Cardiac muscle cell (in vitro differentiated cells and primary cell): ENCODE measurements around the gene TNIK. TPM values are rescaled to one million over a fixed set of nuclear protein-coding genes. Genes with fewer than 3 reads are reported as not detected.

ENCODE experiments used
- DNase-seq, 2 donors: peaks; one replicate each; pipeline versions ENCODE4 v3.0.0 to v3.0.0-alpha.2; 2010 to 2017; ENCODE audit warnings: low read depth in 1 of 2, low spot score in 1 of 2
- H3K27ac ChIP-seq: fragments of 200-600 bp; sonication (generic); 2 replicates; pipeline ENCODE4 v1.5.1; 2016
- H3K27me3 ChIP-seq: fragments of 200-600 bp; sonication (generic); 2 replicates; pipeline ENCODE4 v1.6.0; 2016; ENCODE audit warnings: control low read depth
- H3K36me3 ChIP-seq: fragments of 200-600 bp; sonication (generic); 2 replicates; pipeline ENCODE4 v1.5.1; 2016; ENCODE audit warnings: control low read depth
- H3K4me1 ChIP-seq: fragments of 200-600 bp; sonication (generic); 2 replicates; pipeline ENCODE4 v1.8.1; 2017; ENCODE audit warnings: low read depth, mild to moderate bottlenecking, mixed run types
- H3K4me3 ChIP-seq: fragments of 200-600 bp; sonication (generic); 2 replicates; pipeline ENCODE4 v1.5.1; 2016; ENCODE audit warnings: mild to moderate bottlenecking
- H3K9me3 ChIP-seq: fragments of 200-600 bp; sonication (generic); 2 replicates; pipeline ENCODE4 v1.5.1; 2017; ENCODE audit warnings: low read depth, mild to moderate bottlenecking, control low read depth
- polyA plus RNA-seq: library from polyadenylated mRNA; unstranded; fragments of >200 nt; fragmentation: Nextera tagmentation; extraction: Ambion mirVana; gene quantifications from 2 replicates; pipeline ENCODE4 v1.2.1, GENCODE V29; 2016
- total RNA-seq: library from RNA; depleted of rRNA; stranded (reverse); fragments of >200 nt; gene quantifications from 2 replicates; pipeline ENCODE4 v1.2.3, GENCODE V29; 2016
- TF ChIP-seq, protein P1 (sequence below): IDR thresholded peaks from 2 replicates; pipeline ENCODE4 v1.5.1; 2012; ENCODE audit warnings: low read depth, mild to moderate bottlenecking, low read length

Gene TNIK
- total and polyA plus RNA-seq, 2 experiments from 2014 or later = 32.8 to 55.1 TPM

DNA sequence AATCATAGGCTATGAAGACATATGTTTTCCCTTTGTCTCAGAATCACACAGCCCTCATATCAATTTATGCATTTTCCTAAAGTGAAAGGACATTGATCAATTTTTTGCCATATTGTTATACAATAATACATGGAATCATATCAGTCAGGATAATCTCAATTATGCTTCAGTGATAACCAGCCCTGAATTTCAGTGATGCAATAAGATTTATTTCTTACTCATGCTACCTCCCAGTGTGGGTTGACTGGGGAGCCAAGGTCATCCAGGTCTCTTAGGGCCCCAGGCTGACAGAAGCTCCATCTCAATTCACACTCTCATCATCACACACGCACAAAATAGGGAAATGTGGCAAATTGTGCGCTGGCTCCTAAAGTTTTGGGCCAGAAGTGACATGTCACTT lies 44.2 kb upstream of the TNIK start:
- Histone ChIP-seq H3K4me3 (no peak overlapping the region), H3K27ac (no peak overlapping the region)
- TF ChIP-seq, protein P1, sequence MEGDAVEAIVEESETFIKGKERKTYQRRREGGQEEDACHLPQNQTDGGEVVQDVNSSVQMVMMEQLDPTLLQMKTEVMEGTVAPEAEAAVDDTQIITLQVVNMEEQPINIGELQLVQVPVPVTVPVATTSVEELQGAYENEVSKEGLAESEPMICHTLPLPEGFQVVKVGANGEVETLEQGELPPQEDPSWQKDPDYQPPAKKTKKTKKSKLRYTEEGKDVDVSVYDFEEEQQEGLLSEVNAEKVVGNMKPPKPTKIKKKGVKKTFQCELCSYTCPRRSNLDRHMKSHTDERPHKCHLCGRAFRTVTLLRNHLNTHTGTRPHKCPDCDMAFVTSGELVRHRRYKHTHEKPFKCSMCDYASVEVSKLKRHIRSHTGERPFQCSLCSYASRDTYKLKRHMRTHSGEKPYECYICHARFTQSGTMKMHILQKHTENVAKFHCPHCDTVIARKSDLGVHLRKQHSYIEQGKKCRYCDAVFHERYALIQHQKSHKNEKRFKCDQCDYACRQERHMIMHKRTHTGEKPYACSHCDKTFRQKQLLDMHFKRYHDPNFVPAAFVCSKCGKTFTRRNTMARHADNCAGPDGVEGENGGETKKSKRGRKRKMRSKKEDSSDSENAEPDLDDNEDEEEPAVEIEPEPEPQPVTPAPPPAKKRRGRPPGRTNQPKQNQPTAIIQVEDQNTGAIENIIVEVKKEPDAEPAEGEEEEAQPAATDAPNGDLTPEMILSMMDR = no peak

DNA sequence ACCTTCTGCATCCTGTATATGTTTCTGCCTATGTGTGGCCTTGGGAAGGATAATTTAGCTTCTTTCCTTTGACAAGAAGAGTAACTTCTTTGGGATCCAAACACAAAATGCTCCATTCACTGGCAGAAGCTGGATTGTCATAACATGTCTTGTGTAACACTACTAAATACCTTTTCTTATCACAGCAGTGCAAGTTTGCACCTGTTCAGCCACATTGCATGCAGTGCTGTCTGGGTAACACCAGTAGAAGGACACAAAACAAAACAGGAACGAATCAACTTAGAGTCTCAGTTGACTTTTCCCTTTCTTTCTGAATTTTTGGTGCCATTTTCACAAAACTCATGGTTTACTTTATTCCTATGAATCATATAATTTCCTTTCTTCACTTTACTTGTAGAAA lies 43.6 kb upstream of the TNIK start:
- no peaks in the 10 kb centered on the region for H3K27me3 ChIP-seq
- TF ChIP-seq, protein P1 = no peak
- DNase-seq = no peak

More for the DNA sequence above, 44.2 kb upstream of the TNIK start:
- peaks cover 5% of the 10 kb centered on the region for H3K4me1 ChIP-seq
- H3K9me3 ChIP-seq = no peaks in the 10 kb centered on the region
- no peaks in the 10 kb centered on the region for H3K36me3 ChIP-seq
- no peak for DNase-seq
- H3K27me3 ChIP-seq = no peaks in the 10 kb centered on the region

DNA sequence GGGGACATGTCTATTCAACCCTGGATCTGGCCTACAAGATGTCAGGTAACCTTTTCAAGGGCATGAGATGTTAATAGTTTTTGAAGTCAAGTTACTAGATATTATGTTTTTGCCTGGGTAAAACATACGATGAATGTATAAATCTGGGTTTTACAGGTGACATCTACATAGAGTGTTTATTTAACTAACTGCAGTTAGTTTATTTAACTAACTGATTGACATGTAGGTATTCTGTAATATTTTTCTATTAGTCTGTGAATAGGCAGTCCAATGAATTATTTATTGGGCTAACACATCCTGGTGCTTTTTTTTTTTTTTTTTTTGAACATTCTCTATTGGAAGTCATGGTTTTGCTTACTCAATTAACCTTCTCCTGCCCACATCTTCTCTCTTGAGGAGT lies 38.7 kb upstream of the TNIK start:
- Histone ChIP-seq H3K4me3 (no peak overlapping the region), H3K4me1 (peaks cover 23% of the 10 kb centered on the region), H3K36me3 (no peaks in the 10 kb centered on the region), H3K27me3 (no peaks in the 10 kb centered on the region), H3K9me3 (no peaks in the 10 kb centered on the region), H3K27ac (peak overlapping the region; percentile 84)
- TF ChIP-seq, protein P1 = no peak
- DNase-seq = no peak

More for the DNA sequence above, 43.6 kb upstream of the TNIK start:
- no peak overlapping the region for H3K4me3 ChIP-seq
- H3K9me3 ChIP-seq = no peaks in the 10 kb centered on the region
- peaks cover 8% of the 10 kb centered on the region for H3K4me1 ChIP-seq
- H3K27ac ChIP-seq = no peak overlapping the region
- no peaks in the 10 kb centered on the region for H3K36me3 ChIP-seq

DNA sequence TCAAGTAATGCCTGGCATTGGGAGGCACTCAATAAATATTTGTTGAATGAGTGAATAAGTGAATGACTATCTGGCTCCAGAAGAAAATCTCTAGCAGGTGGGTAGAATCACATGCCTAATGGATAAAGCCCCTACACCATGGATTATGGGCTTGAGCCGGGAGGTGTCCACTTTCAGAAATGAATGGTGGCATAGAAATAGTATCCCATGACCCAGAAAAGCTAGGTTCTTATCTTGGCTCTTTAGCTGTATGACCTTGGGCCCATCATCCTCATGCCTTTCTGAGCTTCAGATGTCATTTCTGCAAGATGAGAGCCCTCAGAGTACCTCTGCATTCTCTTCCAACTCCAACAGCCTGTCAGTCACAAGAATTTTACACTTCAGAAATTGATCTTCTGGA lies 37.3 kb upstream of the TNIK start:
- H3K27me3 ChIP-seq = no peaks in the 10 kb centered on the region
- H3K36me3 ChIP-seq = no peaks in the 10 kb centered on the region
- H3K9me3 ChIP-seq = no peaks in the 10 kb centered on the region
- TF ChIP-seq, protein P1 = no peak
- peaks cover 23% of the 10 kb centered on the region for H3K4me1 ChIP-seq
- H3K4me3 ChIP-seq = no peak overlapping the region
- DNase-seq = peak in 1 of 2 donors; percentile 9
- peak overlapping the region; percentile 84 for H3K27ac ChIP-seq

DNA sequence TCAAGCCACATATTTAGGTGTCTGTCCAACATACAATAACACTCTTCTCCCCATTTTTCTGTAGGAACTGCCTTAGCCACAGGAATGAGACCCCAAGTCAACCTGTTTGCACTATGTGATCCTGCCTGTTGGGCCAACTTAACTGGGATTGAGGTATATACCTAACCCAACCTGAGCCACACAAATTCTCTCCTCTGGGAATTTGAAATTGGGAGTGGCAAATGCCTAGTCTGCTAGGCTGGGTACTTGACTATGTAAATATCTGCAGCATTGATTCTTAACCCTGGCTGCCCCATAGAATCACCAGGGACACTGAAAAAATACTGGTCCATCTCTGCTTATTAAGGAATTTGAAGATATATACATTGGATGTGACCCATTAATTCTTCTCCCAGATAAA lies 35.2 kb upstream of the TNIK start:
- H3K4me1 ChIP-seq = peaks cover 23% of the 10 kb centered on the region
- H3K9me3 ChIP-seq = no peaks in the 10 kb centered on the region
- no peaks in the 10 kb centered on the region for H3K27me3 ChIP-seq
- H3K27ac ChIP-seq = no peak overlapping the region
- no peak for DNase-seq
- H3K4me3 ChIP-seq = no peak overlapping the region
- no peaks in the 10 kb centered on the region for H3K36me3 ChIP-seq
- TF ChIP-seq, protein P1 = no peak
